Urinary bladder (tissue), 4 donors: ENCODE measurements around the gene SLC25A42. TPM values are rescaled to one million over a fixed set of nuclear protein-coding genes. Genes with fewer than 3 reads are reported as not detected.
"Not testable (repeated sequence)": the region's sequence is repeated elsewhere in the genome, so short reads cannot be mapped to it uniquely, and the experiment has no call there.

Experiments used
- DNase-seq: peaks from one replicate; pipeline ENCODE4 v3.0.0-alpha.2; 2015; ENCODE audit errors: extremely low spot score
- H3K27ac ChIP-seq: one replicate; pipeline ENCODE4 v1.5.1; 2013; ENCODE audit warnings: low read depth, mild to moderate bottlenecking, moderate library complexity
- H3K36me3 ChIP-seq: one replicate; pipeline ENCODE4 v1.6.1; 2013; ENCODE audit warnings: mild to moderate bottlenecking, moderate library complexity; ENCODE audit not compliant: insufficient read depth
- H3K4me1 ChIP-seq: one replicate; pipeline ENCODE4 v1.6.1; 2013; ENCODE audit warnings: mild to moderate bottlenecking, moderate library complexity; ENCODE audit not compliant: insufficient read depth
- H3K4me3 ChIP-seq: one replicate; pipeline ENCODE4 v1.5.1; 2013; ENCODE audit warnings: low read depth, low read length
- WGBS: extraction: QIAGEN DNeasy Blood & Tissue Kit; methylation state at CpG from one replicate; pipeline ENCODE4 v1.1.7; 2013; 5-methylcytosine and 5-hydroxymethylcytosine counted together
- polyA plus RNA-seq: library from polyadenylated mRNA; stranded (reverse); fragments of 200-250 nt; gene quantifications from one replicate; pipeline ENCODE4 v1.2.3, GENCODE V29; 2013
- total RNA-seq: library from RNA; depleted of rRNA; stranded (reverse); fragments of >200 nt; gene quantifications from one replicate; pipeline ENCODE4 v1.2.3, GENCODE V29; 2014
- donor health status: healthy with polysubstance abuse.
- donor health status: healthy.

The SLC25A42 gene
- total and polyA plus RNA-seq, 2 donors = 7.1 to 14.8 TPM

DNA sequence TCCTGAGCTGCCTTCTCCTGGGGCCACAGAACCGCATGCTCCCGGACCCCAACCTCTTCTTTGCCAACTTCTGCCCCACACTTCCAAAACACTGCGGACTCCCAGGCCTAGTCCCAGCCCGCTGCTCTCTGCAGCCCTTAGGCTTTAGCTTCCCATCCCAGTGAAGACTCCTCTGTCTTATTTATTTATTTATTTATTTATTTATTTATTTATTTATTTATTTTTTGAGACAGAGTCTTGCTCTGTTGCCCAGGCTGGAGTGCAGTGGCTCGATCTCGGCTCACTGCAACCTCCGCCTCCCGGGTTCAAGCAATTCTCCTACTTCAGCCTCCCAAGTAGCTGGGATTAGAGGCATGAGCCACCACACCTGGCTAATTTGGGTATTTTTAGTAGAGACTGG is 84.7 kb downstream of the SLC25A42 start:
- not testable (repeated sequence) for H3K27ac ChIP-seq, H3K4me3 ChIP-seq, DNase-seq, H3K4me1 ChIP-seq, H3K36me3 ChIP-seq
- WGBS = 96% methylated on average over 8 of the region's 8 CpGs

DNA sequence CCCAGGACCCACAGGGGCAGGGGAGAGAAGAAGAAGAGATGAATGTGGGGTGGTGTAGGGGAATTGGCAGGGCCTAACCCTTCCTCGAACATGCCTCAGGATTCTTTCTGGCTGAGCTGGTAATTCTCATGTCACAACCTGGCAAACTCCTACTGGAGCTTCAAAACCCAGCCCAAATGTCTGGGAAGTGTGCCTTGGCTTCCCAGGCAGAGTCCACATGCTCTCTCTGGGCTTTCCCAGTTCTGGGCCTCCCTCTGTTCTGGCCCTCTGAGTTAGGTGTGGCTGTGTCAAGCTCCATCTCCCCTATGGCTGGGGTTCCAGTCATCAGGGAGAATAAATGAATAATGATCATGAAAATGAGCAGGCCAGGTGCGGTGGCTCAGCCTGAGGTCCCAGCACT is 85.6 kb downstream of the SLC25A42 start:
- Histone ChIP-seq H3K36me3 (no peaks in the 10 kb centered on the region), H3K4me1 (no peaks in the 10 kb centered on the region), H3K27ac (no peak overlapping the region), H3K4me3 (no peak overlapping the region)
- 78% methylated on average over 2 of the region's 2 CpGs for WGBS
- no peak for DNase-seq

DNA sequence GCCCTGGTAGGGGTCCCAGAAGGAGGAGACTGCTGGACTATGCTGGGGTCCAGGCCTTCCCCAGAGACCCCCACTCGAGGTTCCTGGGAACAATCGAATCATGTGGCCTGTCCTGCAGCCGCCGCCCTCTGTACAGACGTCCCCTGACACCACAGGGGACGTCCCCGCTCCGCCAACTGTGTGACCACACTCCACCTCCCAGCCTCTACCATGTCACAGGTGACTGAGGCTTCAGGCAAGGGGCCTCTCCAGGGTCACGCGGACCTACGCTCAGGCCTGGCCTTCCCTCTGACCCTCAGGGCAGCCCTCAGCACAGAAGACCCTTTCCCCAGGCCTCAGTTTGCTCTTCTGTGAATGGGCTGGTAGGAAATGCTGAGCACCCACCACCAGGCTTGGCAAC is 87.6 kb downstream of the SLC25A42 start:
- no peak overlapping the region for H3K27ac ChIP-seq
- WGBS = 79% methylated on average over 11 of the region's 11 CpGs

DNA sequence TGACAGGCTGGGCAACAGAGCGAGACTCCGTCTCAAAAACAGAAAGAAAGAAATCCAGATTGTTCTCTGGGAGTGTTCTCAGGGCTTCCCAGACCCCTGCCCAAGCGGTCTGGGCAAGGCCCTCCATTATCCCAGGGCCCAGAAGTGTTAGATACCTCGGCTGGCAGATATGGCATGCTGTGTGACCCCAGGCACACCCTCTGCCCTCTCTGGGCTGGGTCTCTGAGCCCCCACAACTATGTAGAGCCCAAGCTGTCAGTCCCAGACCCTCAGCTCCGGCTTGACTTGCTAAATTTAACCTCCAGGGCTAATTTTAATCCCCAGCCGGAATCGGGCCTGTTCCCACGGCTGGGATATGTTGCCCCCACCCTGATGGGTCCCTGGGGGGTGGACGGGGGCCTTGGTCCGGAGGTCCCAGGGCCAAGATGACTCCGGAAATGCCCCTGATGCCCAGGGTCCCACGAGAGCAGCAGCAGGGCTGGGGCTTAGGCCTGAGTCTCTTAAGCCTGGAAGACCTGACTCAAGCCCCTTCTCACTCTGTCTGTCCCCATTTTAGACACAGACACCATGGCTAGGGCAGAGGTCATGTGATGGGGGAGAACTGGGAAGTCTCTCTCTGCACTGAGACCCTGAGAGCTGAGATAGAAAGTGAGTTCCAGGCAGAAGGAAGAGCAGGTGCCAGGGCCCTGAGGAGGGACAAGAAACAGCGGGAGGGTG is 89.0 kb downstream of the SLC25A42 start:
- H3K4me1 ChIP-seq = no peaks in the 10 kb centered on the region

More for the DNA sequence above, 87.6 kb downstream of the SLC25A42 start:
- Histone ChIP-seq H3K4me1 (no peaks in the 10 kb centered on the region), H3K36me3 (no peaks in the 10 kb centered on the region), H3K4me3 (no peak overlapping the region)
- no peak for DNase-seq

DNA sequence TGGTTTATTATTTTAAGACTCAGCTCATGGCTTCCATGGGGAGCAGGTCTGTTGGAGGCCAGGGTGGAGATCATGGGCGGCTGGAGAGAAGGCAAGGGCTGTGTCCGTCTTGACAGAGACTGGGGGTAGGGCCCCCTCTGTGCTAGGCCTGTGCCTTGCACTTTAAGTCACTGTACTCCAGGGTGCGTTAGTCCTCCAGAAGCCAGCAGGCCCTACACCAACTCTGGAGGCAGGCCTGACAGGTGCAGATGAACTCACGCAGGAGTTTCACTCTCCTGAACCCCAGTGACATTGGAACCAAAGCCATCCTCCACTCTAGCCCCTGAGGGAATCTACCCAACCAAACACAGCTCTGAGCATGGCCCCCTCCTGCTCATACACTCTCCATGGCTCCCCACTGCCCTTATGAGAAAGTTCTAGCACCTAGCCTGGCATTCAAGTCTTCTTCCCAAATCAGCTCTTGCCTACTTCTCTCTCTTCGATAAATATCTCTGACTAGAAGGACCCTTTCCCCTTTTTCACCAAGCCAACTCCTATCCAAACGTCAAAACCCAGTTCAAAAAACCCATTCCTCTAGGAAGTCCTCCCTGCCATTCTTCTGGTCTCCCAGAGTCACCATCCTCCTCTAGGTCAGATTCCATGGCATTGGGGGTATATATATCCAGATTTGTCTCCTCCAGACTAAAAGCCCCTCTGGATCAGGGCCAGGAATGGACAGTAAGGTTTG is 91.1 kb downstream of the SLC25A42 start:
- DNase-seq = no peak
- no peaks in the 10 kb centered on the region for H3K4me1 ChIP-seq
- 94% methylated on average over 6 of the region's 6 CpGs for WGBS
- no peaks in the 10 kb centered on the region for H3K36me3 ChIP-seq
- H3K4me3 ChIP-seq = no peak overlapping the region
- no peak overlapping the region for H3K27ac ChIP-seq

More for the DNA sequence above, 89.0 kb downstream of the SLC25A42 start:
- no peak for DNase-seq
- Histone ChIP-seq H3K36me3 (no peaks in the 10 kb centered on the region), H3K27ac (no peak overlapping the region), H3K4me3 (no peak overlapping the region)
- WGBS = 76% methylated on average over 13 of the region's 13 CpGs

DNA sequence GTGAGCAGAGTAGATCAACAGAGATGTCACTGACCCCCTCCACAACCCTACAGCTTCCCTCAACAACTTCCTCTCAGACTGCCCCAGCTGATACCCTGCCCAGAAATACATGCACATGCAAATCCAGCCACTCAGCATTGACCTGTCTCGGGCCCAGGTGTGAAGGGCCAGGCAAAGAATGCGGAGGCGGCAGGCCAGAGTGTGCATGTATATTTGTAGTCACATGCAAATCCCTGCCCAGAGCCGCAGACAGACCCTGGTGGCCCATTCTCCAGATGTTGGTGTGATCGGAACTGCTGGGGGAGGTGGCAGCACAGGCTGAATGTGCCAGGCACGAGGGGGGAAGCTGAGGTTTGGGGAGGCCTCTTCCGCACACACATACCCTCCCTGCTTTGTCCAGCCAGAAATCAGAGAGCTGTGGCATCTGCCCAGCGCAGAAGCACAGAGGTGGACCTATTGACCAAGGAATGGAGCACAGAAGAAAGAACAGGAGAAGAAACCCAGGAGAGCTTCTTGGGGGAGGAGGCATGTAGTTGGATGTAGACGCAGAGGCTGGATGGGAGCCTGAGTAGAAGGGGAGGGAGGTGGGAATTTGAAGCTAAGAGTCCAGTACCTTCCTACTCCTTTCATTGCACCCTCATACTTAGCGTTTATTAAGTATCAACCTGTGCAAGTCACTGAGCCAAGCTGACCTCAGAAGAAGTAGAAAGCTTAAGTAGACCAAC is 91.9 kb downstream of the SLC25A42 start:
- no peaks in the 10 kb centered on the region for H3K36me3 ChIP-seq
- H3K4me3 ChIP-seq = no peak overlapping the region
- H3K27ac ChIP-seq = no peak overlapping the region
- no peaks in the 10 kb centered on the region for H3K4me1 ChIP-seq
- no peak for DNase-seq
- 90% methylated on average over 10 of the region's 10 CpGs for WGBS

DNA sequence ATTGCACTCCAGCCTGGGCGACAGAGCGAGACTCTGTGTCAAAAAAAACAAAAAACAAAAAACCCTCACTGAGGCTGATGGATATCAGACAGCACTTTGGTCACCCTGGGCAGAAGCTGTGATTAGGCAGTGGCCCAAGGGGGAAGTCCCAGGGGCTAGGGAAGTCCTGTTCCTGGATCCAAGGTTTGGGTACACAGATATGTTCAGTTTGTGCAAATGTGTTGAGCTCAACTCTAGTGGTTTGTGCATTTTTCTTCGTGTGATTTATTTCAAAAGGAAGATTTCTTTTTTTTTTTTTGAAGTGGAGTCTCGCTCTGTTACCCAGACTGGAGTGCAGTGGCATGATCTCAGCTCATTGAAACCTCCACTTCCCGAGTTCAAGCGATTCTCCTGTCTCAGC is 94.0 kb downstream of the SLC25A42 start:
- Histone ChIP-seq H3K4me3 (no peak overlapping the region), H3K27ac (no peak overlapping the region), H3K36me3 (no peaks in the 10 kb centered on the region), H3K4me1 (no peaks in the 10 kb centered on the region)
- 76% methylated on average over 6 of the region's 6 CpGs for WGBS
- DNase-seq = no peak

DNA sequence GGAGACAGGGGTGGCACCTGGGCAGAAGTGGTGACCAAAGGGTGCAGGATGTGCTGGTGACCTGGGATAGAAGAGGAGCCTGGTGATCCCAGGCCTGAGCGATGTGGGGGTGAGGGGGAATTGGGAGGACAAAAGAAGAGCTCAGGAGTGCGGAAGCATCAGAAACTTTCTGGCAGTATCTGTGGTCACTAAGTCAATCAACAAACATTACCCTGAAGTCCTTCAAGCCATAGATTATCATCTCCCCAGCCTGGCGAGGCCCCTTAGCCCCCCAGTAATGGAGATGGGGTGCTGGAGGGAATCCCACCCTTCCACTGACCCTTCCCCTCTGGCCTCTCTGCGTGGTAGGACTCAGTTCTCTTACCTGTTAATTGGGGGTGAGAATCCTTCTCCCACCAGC is 95.7 kb downstream of the SLC25A42 start:
- H3K36me3 ChIP-seq = no peaks in the 10 kb centered on the region
- no peak overlapping the region for H3K4me3 ChIP-seq
- H3K27ac ChIP-seq = no peak overlapping the region
- H3K4me1 ChIP-seq = no peaks in the 10 kb centered on the region
- whole genome bisulfite sequencing = 91% methylated on average over 4 of the region's 4 CpGs
- DNase-seq = no peak

DNA sequence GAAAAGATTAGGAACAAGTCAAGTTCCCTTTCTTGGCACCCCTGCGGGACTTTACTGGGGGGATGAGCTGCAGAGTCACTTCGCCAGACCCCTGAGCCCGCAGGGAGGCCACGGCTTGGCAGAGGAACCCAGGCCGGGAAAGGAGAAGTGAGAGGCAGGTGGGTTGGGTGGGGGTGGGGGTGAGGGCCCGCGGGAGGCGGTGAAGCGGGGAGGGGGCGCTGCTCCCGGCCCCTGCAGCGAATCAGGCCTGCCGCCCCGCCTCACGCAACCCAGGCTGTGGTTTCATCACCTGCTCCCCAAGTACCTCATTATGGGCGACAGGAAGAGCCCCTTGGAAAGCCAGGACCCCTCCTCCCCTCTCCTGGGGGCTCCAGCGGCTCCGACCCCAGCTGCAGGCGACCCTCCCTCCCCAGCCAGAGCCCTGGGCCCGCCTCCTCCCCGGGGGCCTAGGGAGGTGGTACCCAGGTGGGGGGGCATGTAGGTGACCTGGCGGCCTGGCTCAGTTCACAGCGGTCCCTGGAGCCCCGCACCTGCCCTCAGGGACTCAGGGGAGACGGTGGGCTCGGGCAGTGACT is 96.8 kb downstream of the SLC25A42 start:
- H3K4me3 ChIP-seq = no peak overlapping the region
- H3K4me1 ChIP-seq = no peaks in the 10 kb centered on the region
- DNase-seq = no peak
- WGBS = 59% methylated on average over 26 of the region's 26 CpGs
- H3K27ac ChIP-seq = no peak overlapping the region
- H3K36me3 ChIP-seq = no peaks in the 10 kb centered on the region

DNA sequence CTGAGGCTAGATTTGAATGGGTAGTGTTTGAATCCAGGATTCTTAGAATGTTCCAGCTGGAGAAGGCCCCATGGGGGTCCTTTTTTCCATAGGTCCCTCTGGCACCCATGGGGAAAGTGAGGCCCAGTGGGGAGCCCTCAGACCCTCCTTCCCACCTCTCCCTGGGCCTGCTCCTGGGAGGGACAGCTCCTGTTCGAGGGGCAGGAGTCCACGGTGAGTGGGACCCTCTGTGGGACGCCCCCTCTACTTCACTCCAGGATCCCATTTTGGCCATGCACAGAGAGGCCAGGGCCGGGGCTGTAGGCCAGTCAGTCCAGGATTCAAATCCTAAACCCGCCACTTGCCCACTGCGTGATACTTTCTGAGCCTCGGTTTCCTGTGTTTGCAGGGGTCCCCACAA is 98.7 kb downstream of the SLC25A42 start:
- no peak overlapping the region for H3K4me3 ChIP-seq
- no peak overlapping the region for H3K27ac ChIP-seq
- H3K36me3 ChIP-seq = no peaks in the 10 kb centered on the region
- WGBS = 91% methylated on average over 7 of the region's 7 CpGs
- no peak for DNase-seq
- H3K4me1 ChIP-seq = no peaks in the 10 kb centered on the region

Other genes starting within 250 kb of the SLC25A42 start
- 34.4 TPM for gene UPF1, start 232.0 kb upstream of the SLC25A42 start, total RNA-seq
- 52.9 TPM for gene UPF1, start 232.0 kb upstream of the SLC25A42 start, polyA plus RNA-seq
- gene CERS1, start 167.8 kb upstream of the SLC25A42 start, total RNA-seq = 7.2 TPM
- gene CERS1, start 167.8 kb upstream of the SLC25A42 start, polyA plus RNA-seq = 2.2 TPM
- 47.1 TPM for gene COPE, start 144.6 kb upstream of the SLC25A42 start, total RNA-seq
- gene COPE, start 144.6 kb upstream of the SLC25A42 start, polyA plus RNA-seq = 188 TPM
- 22.2 TPM for gene DDX49, start 144.3 kb upstream of the SLC25A42 start, total RNA-seq
- 54.0 TPM for gene DDX49, start 144.3 kb upstream of the SLC25A42 start, polyA plus RNA-seq
- 20.7 TPM for gene HOMER3, start 122.8 kb upstream of the SLC25A42 start, total RNA-seq
- gene HOMER3, start 122.8 kb upstream of the SLC25A42 start, polyA plus RNA-seq = 28.4 TPM
- 55.8 TPM for gene SUGP2, start 30.5 kb upstream of the SLC25A42 start, total RNA-seq
- 36.3 TPM for gene SUGP2, start 30.5 kb upstream of the SLC25A42 start, polyA plus RNA-seq
- 19.6 TPM for gene ARMC6, start 30.4 kb upstream of the SLC25A42 start, total RNA-seq
- gene ARMC6, start 30.4 kb upstream of the SLC25A42 start, polyA plus RNA-seq = 20.3 TPM
- gene TMEM161A, start 74.5 kb downstream of the SLC25A42 start, total RNA-seq = 8.8 TPM
- gene TMEM161A, start 74.5 kb downstream of the SLC25A42 start, polyA plus RNA-seq = 30.7 TPM
- 0.42 TPM for gene MEF2B, start 106.3 kb downstream of the SLC25A42 start, total RNA-seq
- gene MEF2B, start 106.3 kb downstream of the SLC25A42 start, polyA plus RNA-seq = 0.48 TPM
- 7.8 TPM for gene BORCS8, start 128.2 kb downstream of the SLC25A42 start, total RNA-seq
- gene BORCS8, start 128.2 kb downstream of the SLC25A42 start, polyA plus RNA-seq = 23.2 TPM
- 28.1 TPM for gene RFXANK, start 128.3 kb downstream of the SLC25A42 start, total RNA-seq
- gene RFXANK, start 128.3 kb downstream of the SLC25A42 start, polyA plus RNA-seq = 62.8 TPM
- 8.5 TPM for gene NR2C2AP, start 139.4 kb downstream of the SLC25A42 start, total RNA-seq
- 28.3 TPM for gene NR2C2AP, start 139.4 kb downstream of the SLC25A42 start, polyA plus RNA-seq
- gene NCAN, start 148.0 kb downstream of the SLC25A42 start, total RNA-seq = 0.42 TPM
- not detected for gene NCAN, start 148.0 kb downstream of the SLC25A42 start, polyA plus RNA-seq
- gene TM6SF2, start 209.3 kb downstream of the SLC25A42 start, total RNA-seq = 1.5 TPM
- gene TM6SF2, start 209.3 kb downstream of the SLC25A42 start, polyA plus RNA-seq = 0.72 TPM